Esophagus muscularis mucosa (tissue), 3 donors: ENCODE results near the gene TAP1.

Source experiments
- EP300 ChIP-seq: sonication (generic); formaldehyde crosslinking; IDR thresholded peaks from one replicate; pipeline ENCODE4 v1.6.1; 2017; ENCODE audit warnings: antibody characterized with exemption
- TF ChIP-seq, protein P1 (sequence below), 3 experiments: fragments of 200-600 bp in 2 of 3; fragments of 450-650 bp in 1 of 3; sonication (generic) in 2 of 3; IDR thresholded peaks; one replicate each; pipeline ENCODE4 v1.5.1; 2017 to 2019; ENCODE audit warnings: antibody characterized with exemption in 3 of 3, mild to moderate bottlenecking in 2 of 3, moderate library complexity in 1 of 3

DNA sequence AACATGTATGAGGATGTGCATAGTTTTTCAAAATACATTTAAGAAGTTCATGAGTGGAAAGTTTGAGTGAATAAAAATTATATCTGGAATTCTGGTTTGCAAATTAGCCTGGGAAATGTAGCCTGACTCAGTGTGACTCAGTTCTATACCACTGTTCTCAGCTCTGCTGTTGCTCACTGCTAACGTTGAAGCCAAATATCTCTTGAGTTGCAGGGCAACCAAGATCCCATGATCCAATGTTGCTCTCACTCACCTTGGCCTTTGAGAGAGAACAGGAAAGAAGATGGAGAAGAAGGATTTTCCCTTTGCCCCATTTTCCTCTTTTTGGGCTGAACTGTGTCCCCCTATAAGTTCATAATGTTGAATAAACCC lies 29.4 kb upstream of the TAP1 start:
- no peak for TF ChIP-seq EP300
- TF ChIP-seq, protein P1, sequence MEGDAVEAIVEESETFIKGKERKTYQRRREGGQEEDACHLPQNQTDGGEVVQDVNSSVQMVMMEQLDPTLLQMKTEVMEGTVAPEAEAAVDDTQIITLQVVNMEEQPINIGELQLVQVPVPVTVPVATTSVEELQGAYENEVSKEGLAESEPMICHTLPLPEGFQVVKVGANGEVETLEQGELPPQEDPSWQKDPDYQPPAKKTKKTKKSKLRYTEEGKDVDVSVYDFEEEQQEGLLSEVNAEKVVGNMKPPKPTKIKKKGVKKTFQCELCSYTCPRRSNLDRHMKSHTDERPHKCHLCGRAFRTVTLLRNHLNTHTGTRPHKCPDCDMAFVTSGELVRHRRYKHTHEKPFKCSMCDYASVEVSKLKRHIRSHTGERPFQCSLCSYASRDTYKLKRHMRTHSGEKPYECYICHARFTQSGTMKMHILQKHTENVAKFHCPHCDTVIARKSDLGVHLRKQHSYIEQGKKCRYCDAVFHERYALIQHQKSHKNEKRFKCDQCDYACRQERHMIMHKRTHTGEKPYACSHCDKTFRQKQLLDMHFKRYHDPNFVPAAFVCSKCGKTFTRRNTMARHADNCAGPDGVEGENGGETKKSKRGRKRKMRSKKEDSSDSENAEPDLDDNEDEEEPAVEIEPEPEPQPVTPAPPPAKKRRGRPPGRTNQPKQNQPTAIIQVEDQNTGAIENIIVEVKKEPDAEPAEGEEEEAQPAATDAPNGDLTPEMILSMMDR (IDR thresholded peaks at IDR 0.05), result no peak
